HEK293T (cell line): ENCODE data around the gene ACTR2.

ENCODE experiments used
- ARNT ChIP-seq: fragments of 450-650 bp; IDR thresholded peaks from 2 replicates; pipeline ENCODE4 v1.6.1; 2017; ENCODE audit warnings: mild to moderate bottlenecking
- BHLHE40 ChIP-seq: fragments of 450-650 bp; IDR thresholded peaks from 2 replicates; pipeline ENCODE4 v1.6.1; 2016; ENCODE audit warnings: mild to moderate bottlenecking, moderate library complexity, borderline replicate concordance
- ELF4 ChIP-seq: fragments of 450-650 bp; IDR thresholded peaks from 2 replicates; pipeline ENCODE4 v1.6.1; 2017; ENCODE audit warnings: antibody characterized with exemption
- FOXA1 ChIP-seq: fragments of 450-650 bp; IDR thresholded peaks from 2 replicates; pipeline ENCODE4 v1.6.1; 2016; ENCODE audit warnings: mild to moderate bottlenecking
- FOXK2 ChIP-seq: fragments of 450-650 bp; IDR thresholded peaks from 2 replicates; pipeline ENCODE4 v1.6.1; 2016; ENCODE audit warnings: mild to moderate bottlenecking
- FOXM1 ChIP-seq: fragments of 450-650 bp; IDR thresholded peaks from 2 replicates; pipeline ENCODE4 v1.6.1; 2017; ENCODE audit warnings: mild to moderate bottlenecking, borderline replicate concordance
- SP1 ChIP-seq: fragments of 450-650 bp; IDR thresholded peaks from 2 replicates; pipeline ENCODE4 v1.6.1; 2017
- SUZ12 ChIP-seq: fragments of 450-650 bp; IDR thresholded peaks from 2 replicates; pipeline ENCODE4 v1.6.1; 2016; ENCODE audit warnings: mild to moderate bottlenecking
- TARDBP ChIP-seq: fragments of 450-650 bp; IDR thresholded peaks from 2 replicates; pipeline ENCODE4 v1.6.1; 2016
- TF ChIP-seq, protein P1 (sequence below): fragments of 450-650 bp; IDR thresholded peaks from 2 replicates; pipeline ENCODE4 v1.6.1; 2016

GRCh38 chr2:65282477-65283053 lies 54.9 kb downstream of the ACTR2 start:
- TF ChIP-seq FOXM1 (no peak), ELF4 (no peak), FOXA1 (no peak), SP1 (no peak), BHLHE40 (no peak), TARDBP (no peak), FOXK2 (no peak), SUZ12 (no peak), ARNT (no peak)
- TF ChIP-seq, protein P1, sequence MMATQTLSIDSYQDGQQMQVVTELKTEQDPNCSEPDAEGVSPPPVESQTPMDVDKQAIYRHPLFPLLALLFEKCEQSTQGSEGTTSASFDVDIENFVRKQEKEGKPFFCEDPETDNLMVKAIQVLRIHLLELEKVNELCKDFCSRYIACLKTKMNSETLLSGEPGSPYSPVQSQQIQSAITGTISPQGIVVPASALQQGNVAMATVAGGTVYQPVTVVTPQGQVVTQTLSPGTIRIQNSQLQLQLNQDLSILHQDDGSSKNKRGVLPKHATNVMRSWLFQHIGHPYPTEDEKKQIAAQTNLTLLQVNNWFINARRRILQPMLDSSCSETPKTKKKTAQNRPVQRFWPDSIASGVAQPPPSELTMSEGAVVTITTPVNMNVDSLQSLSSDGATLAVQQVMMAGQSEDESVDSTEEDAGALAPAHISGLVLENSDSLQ, result no peak
